Measurements from ENCODE around the gene SMG7.
"Not testable (repeated sequence)": the region's sequence is repeated elsewhere in the genome, so short reads cannot be mapped to it uniquely, and the experiment has no call there.

The SMG7 gene, protein sequence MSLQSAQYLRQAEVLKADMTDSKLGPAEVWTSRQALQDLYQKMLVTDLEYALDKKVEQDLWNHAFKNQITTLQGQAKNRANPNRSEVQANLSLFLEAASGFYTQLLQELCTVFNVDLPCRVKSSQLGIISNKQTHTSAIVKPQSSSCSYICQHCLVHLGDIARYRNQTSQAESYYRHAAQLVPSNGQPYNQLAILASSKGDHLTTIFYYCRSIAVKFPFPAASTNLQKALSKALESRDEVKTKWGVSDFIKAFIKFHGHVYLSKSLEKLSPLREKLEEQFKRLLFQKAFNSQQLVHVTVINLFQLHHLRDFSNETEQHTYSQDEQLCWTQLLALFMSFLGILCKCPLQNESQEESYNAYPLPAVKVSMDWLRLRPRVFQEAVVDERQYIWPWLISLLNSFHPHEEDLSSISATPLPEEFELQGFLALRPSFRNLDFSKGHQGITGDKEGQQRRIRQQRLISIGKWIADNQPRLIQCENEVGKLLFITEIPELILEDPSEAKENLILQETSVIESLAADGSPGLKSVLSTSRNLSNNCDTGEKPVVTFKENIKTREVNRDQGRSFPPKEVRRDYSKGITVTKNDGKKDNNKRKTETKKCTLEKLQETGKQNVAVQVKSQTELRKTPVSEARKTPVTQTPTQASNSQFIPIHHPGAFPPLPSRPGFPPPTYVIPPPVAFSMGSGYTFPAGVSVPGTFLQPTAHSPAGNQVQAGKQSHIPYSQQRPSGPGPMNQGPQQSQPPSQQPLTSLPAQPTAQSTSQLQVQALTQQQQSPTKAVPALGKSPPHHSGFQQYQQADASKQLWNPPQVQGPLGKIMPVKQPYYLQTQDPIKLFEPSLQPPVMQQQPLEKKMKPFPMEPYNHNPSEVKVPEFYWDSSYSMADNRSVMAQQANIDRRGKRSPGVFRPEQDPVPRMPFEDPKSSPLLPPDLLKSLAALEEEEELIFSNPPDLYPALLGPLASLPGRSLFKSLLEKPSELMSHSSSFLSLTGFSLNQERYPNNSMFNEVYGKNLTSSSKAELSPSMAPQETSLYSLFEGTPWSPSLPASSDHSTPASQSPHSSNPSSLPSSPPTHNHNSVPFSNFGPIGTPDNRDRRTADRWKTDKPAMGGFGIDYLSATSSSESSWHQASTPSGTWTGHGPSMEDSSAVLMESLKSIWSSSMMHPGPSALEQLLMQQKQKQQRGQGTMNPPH

GRCh38 chr1:183472488-183473216 is at the start of gene SMG7:
Gene SMG7 (plus strand): TSS chr1:183472499. CDS start chr1:183472621, 122 bp downstream.
- DNase-seq (ENCODE audit: low read depth in 2 of 2), result peak; percentile 30 to 34

DNA sequence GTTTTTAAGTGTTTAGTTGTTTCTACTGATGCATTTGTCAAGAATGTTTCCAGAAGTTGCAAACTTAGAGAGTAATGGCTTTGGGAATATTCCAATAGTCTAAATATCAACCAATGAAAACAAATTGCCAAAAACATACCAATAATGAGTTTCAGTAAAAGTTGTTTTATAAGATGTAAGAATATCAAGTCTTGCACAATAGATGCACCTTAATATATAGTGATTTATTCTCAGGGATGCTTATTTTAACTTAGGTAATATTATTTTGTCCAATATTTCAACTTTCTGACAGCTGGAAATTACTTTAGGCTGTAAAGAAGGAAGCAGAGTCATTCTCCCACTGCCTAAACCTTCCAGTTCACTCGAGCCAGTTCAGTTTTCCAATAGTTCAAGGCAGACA is 48.8 kb upstream of the SMG7 start:
- no peak for DNase-seq (ENCODE audit: low read depth in 2 of 2)

- DNase-seq (ENCODE audit: low read depth in 2 of 2), result no peak
Observed at GRCh38 chr1:183424691-183425090, 47.6 kb upstream of the SMG7 start.

DNA sequence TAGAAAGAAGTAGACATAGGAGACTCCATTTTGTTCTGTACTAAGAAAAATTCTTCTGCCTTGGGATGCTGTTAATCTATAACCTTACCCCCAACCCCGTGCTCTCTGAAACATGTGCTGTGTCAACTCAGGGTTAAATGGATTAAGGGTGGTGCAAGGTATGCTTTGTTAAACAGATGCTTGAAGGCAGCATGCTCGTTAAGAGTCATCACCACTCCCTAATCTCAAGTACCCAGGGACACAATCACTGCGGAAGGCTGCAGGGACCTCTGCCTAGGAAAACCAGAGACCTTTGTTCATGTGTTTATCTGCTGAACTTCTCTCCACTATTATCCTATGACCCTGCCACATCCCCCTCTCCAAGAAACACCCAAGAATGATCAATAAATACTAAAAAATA is 44.7 kb upstream of the SMG7 start:
- not testable (repeated sequence) for DNase-seq (ENCODE audit: low read depth in 2 of 2)

- DNase-seq (ENCODE audit: low read depth in 2 of 2), result no peak
Observed at GRCh38 chr1:183431840-183432547, 40.3 kb upstream of the SMG7 start.

DNA sequence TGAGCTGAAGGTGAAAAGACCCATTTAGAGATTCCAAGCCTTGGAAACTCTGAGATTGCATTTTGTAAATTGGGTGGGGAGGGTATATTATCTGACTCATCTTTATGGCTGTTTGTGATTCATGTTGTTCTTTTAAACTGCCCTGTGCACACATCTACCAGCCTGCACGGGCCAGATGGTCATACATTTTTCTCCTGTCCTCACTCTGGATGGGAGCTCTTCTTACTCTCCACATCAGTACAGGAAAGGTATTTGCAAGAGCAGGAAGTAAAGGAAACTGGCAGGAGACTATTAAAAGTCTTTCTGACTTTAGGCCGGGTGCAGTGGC is 39.8 kb upstream of the SMG7 start:
- DNase-seq (ENCODE audit: low read depth in 2 of 2), result no peak

DNA sequence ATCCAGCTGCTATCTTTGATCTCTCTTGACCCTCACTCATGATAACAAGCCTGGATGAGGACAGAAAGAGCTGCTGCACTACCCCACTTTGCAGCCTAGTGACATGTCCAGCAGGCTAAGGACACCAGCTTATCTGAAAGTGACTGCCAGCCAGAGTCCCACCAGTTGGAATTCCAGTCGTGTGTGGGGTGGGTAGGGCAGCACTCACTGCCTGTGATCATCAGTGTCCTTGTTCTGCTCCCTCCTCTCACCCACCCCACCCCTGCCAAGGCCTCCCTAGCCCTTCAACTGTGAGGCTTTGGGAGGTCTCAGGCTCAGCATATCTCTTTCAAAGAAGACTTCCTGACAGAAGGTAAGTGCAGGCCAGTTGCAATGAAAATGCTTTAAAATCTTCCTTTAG is 38.6 kb upstream of the SMG7 start:
- DNase-seq (ENCODE audit: low read depth in 2 of 2), result no peak

DNA sequence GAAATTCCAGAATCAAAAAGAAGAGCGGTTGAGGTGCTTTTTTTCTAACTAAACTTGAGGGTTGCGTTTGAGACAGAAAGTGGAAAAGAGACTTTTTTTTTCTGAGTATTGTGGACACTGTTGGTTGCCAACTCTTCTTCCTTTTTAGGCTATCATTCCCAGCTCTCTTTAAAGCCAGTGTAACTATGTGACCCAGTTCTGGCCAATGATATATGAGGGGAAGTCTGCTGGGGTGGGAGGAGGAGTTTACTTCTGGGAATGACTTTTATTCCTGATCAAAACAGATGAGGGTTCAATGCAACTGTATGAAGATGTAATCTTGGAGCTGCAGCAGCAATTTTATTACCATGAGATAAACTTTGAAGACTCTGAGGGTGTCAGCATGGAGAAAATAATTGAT is 36.8 kb upstream of the SMG7 start:
- DNase-seq (ENCODE audit: low read depth in 2 of 2), result no peak

DNA sequence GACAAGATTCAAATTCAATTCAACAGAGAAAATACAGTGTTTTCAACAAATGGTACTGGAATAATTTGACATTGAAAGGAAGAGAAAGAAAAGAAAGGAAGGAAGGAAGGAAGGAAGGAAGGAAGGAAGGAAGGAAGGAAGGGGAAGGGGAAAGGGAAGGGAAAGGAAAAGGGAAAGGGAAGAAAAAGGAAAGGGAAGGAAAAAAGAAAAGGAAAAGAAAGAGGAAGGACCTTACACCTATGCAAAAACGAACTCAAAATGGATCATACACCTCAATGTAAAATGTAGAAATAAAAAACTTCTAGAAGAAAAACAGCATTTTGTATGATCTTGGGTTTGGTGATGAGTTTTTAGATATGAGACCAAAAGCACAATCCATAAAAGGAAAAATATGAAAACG is 34.2 kb upstream of the SMG7 start:
- DNase-seq (ENCODE audit: low read depth in 2 of 2), result no peak

- DNase-seq (ENCODE audit: low read depth in 2 of 2), result no peak
Observed at GRCh38 chr1:183443011-183443410, 29.3 kb upstream of the SMG7 start.

GRCh38 chr1:183443466-183443865 is 28.8 kb upstream of the SMG7 start:
- no peak for DNase-seq (ENCODE audit: low read depth in 2 of 2)

DNA sequence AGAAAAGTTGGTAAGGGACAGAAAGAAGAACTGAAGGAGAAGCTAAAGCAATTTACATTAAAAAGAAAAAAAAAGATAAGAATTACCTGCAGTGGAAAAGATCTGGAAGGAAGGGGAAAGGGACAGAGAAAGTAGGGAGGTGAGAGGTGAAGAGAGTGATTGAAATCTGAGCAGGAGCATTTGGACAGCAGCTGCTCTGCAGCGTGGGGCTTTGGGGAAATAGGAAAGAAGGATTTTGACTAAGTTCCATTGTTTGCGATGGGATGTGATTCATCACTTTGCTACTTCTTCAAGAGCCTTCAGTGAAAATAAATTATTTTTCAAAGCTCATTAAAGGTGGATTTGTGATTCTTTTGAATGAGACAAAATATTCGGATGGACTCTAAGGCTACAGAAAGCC is 28.1 kb upstream of the SMG7 start:
- no peak for DNase-seq (ENCODE audit: low read depth in 2 of 2)

DNA sequence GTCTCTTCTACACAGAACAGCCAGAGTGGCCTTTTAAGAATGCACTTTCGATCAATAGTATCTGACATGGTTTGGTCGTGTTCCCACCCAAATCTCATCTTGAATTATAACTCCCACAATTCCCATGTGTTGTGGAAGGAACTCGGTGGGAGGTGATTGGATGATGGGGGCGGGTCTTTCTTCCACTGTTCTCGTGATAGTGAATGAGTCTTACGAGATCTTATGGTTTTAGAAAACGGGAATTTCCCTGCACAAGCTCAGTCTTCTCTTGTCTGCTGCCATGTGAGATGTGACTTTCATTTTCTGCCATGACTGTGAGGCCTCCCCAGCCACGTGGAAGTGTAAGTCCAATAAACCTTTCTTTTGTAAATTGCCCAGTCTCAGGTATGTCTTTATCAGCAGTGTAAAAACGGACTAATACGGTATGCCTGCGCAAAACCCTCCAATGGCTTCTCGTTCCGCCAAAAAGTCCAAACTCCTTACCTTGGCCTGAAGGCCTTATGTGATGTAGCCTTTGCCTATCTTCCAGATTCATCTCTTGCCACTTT is 23.0 kb upstream of the SMG7 start:
- DNase-seq (ENCODE audit: low read depth in 2 of 2), result no peak

- no peak for DNase-seq (ENCODE audit: low read depth in 2 of 2)
Observed at GRCh38 chr1:183450093-183450492, 22.2 kb upstream of the SMG7 start.

DNA sequence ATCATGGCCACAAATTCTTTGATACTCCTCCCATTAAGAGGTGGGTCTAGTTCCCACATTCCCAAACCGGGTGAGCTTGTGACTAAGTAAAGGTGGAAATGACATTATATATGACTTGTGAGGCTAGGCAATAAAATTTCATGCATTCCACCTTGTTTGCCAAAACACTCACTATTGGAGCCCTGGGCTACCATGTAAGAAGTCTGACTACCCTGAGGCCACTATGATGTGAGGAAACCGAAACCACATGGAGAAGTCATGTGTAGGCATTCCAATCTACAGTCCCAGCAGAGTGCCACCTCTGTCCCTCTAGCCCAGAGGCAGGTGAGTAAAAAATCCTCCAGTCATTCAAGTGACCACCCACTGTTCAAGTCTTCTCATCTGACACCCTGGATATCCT is 17.9 kb upstream of the SMG7 start:
- no peak for DNase-seq (ENCODE audit: low read depth in 2 of 2)

GRCh38 chr1:183456826-183457225 is 15.5 kb upstream of the SMG7 start:
- no peak for DNase-seq (ENCODE audit: low read depth in 2 of 2)

- no peak for DNase-seq (ENCODE audit: low read depth in 2 of 2)
Observed at GRCh38 chr1:183457449-183457848, 14.8 kb upstream of the SMG7 start.

DNA sequence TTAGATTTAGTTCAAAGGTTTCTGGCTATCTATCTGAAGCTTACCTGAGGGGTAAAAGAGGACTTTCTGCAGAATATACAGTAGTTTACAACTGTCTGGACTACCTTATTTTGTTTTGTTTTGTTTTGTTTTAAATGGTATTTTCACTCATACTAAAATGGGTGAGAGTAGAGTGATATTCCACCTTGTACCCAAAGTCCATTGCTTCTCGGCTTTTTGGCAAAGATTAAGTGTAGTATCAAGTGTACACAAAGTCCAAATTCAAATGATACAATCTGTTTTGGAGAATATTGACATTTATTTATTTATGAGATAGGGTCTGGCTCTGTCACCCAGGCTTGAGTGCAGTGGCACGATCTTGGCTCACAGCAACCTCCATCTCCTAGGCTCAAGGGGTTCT is 11.7 kb upstream of the SMG7 start:
- no peak for DNase-seq (ENCODE audit: low read depth in 2 of 2)

GRCh38 chr1:183461350-183461749 is 10.9 kb upstream of the SMG7 start:
- no peak for DNase-seq (ENCODE audit: low read depth in 2 of 2)

- no peak for DNase-seq (ENCODE audit: low read depth in 2 of 2)
Observed at GRCh38 chr1:183463566-183463965, 8.7 kb upstream of the SMG7 start.

- no peak for DNase-seq (ENCODE audit: low read depth in 2 of 2)
Observed at GRCh38 chr1:183466781-183467180, 5.5 kb upstream of the SMG7 start.
